ENCODE data around the gene B3GNT8. TPM values are rescaled to one million over a fixed set of nuclear protein-coding genes. Genes with fewer than 3 reads are reported as not detected.

The B3GNT8 gene
- polyA plus RNA-seq, 1 donor from 2014 or later: not detected

- TF ChIP-seq EP300 (conservative IDR thresholded peaks at IDR 0.05; ENCODE audit: poor library complexity, severe bottlenecking): no peak
- no peak for TF ChIP-seq CTCF (IDR thresholded peaks at IDR 0.05; ENCODE audit: poor library complexity, severe bottlenecking)
- no peak for TF ChIP-seq RAD21 (conservative IDR thresholded peaks at IDR 0.05)
- TF ChIP-seq EZH2 (IDR thresholded peaks at IDR 0.05; ENCODE audit: borderline replicate concordance, insufficient read depth, low read length, poor library complexity, severe bottlenecking): no peak
- TF ChIP-seq TAF1 (IDR thresholded peaks at IDR 0.05; ENCODE audit: low read depth): no peak
- no peak for TF ChIP-seq POLR2AphosphoS5 (IDR thresholded peaks at IDR 0.05)
- no peak for TF ChIP-seq MXI1 (conservative IDR thresholded peaks at IDR 0.05; ENCODE audit: poor library complexity, severe bottlenecking)
- TF ChIP-seq REST (IDR thresholded peaks at IDR 0.05; ENCODE audit: borderline replicate concordance): no peak
- peaks cover 2% of the 10 kb centered on the region for H3K27me3 ChIP-seq (ENCODE audit: insufficient read depth, low read depth, low read length)
- no peaks in the 10 kb centered on the region for H3K9me3 ChIP-seq (ENCODE audit: low read length)
- H3K36me3 ChIP-seq (ENCODE audit: insufficient read depth, low read length): no peaks in the 10 kb centered on the region
- no peaks in the 10 kb centered on the region for H4K20me1 ChIP-seq (ENCODE audit: insufficient read depth)
- no peak overlapping the region for H3K4me3 ChIP-seq (ENCODE audit: low read length)
- no peak overlapping the region for H3K27ac ChIP-seq (ENCODE audit: low read length)
- H3K9me2 ChIP-seq (ENCODE audit: insufficient read depth, low read length): no peaks in the 10 kb centered on the region
- no peak overlapping the region for H2AFZ ChIP-seq (ENCODE audit: low read depth, low read length)
- H3F3A ChIP-seq (ENCODE audit: insufficient read depth, low read length, poor library complexity, severe bottlenecking): no peaks in the 10 kb centered on the region
- no peak overlapping the region for H3K9ac ChIP-seq (ENCODE audit: low read length)
- peaks cover 9% of the 10 kb centered on the region for H3K79me2 ChIP-seq (replicated peaks; ENCODE audit: insufficient read depth, low read length)
- H3K4me2 ChIP-seq (ENCODE audit: low read length): no peak overlapping the region
Observed at GRCh38 chr19:41441321-41441945, 14.3 kb upstream of the B3GNT8 start.

- peak within 1 kb of the TSS; percentile 74 for H2AFZ ChIP-seq (ENCODE audit: low read depth, low read length)
- H3K27me3 ChIP-seq (ENCODE audit: insufficient read depth, low read depth, low read length): no peaks in the 10 kb centered on the region
- peak within 1 kb of the TSS; percentile 68 for H3K4me2 ChIP-seq (ENCODE audit: low read length)
- peak within 1 kb of the TSS; percentile 80 for H3K9ac ChIP-seq (ENCODE audit: low read length)
- TF ChIP-seq RAD21 (conservative IDR thresholded peaks at IDR 0.05): peak; percentile 28
- no peak for TF ChIP-seq EZH2 (IDR thresholded peaks at IDR 0.05; ENCODE audit: borderline replicate concordance, insufficient read depth, low read length, poor library complexity, severe bottlenecking)
- TF ChIP-seq SMC3 (conservative IDR thresholded peaks at IDR 0.05; ENCODE audit: poor library complexity): peak; percentile 46
- TF ChIP-seq POLR2AphosphoS5 (IDR thresholded peaks at IDR 0.05): peak; percentile 84
- TF ChIP-seq MXI1 (conservative IDR thresholded peaks at IDR 0.05; ENCODE audit: poor library complexity, severe bottlenecking): peak; percentile 95
- peak; percentile 75 for TF ChIP-seq CTCF (IDR thresholded peaks at IDR 0.05; ENCODE audit: poor library complexity, severe bottlenecking)
- peak; percentile 82 for TF ChIP-seq TAF1 (IDR thresholded peaks at IDR 0.05; ENCODE audit: low read depth)
- TF ChIP-seq REST (IDR thresholded peaks at IDR 0.05; ENCODE audit: borderline replicate concordance): peak; percentile 79
- TF ChIP-seq EP300 (conservative IDR thresholded peaks at IDR 0.05; ENCODE audit: poor library complexity, severe bottlenecking): peak; percentile 54
- no peaks in the 10 kb centered on the region for H3K9me2 ChIP-seq (ENCODE audit: insufficient read depth, low read length)
- no peaks in the 10 kb centered on the region for H3K36me3 ChIP-seq (ENCODE audit: insufficient read depth, low read length)
- H3K9me3 ChIP-seq (ENCODE audit: low read length): no peaks in the 10 kb centered on the region
- peaks cover 9% of the 10 kb centered on the region for H3K79me2 ChIP-seq (replicated peaks; ENCODE audit: insufficient read depth, low read length)
- no peaks in the 10 kb centered on the region for H4K20me1 ChIP-seq (ENCODE audit: insufficient read depth)
- peak within 1 kb of the TSS; percentile 87 for H3K27ac ChIP-seq (ENCODE audit: low read length)
- H3F3A ChIP-seq (ENCODE audit: insufficient read depth, low read length, poor library complexity, severe bottlenecking): no peaks in the 10 kb centered on the region
- peak within 1 kb of the TSS; percentile 75 for H3K4me3 ChIP-seq (ENCODE audit: low read length)
Observed at GRCh38 chr19:41439441-41440222, 12.5 kb upstream of the B3GNT8 start, which contains the start of gene DMAC2. Gene DMAC2 (minus strand): TSS chr19:41439912. CDS start chr19:41439899, 13 bp downstream.

All from neural cell (in vitro differentiated cells).